Pancreas (tissue), 10 donors: ENCODE results near the gene FN1. TPM values are rescaled to one million over a fixed set of nuclear protein-coding genes. Genes with fewer than 3 reads are reported as not detected.

ENCODE experiments used
- ATAC-seq, 4 donors: fragments of 200-7000 bp; cut with Tn5 transposase; one replicate each; pipeline versions ENCODE4 v1.8.0 to v1.9.1; 2020; ENCODE audit warnings: mild to moderate bottlenecking in 4 of 4, moderate library complexity in 4 of 4
- DNase-seq, 6 donors: peaks; one replicate each; pipeline ENCODE4 v3.0.0-alpha.2; 2020
- FAIRE-seq: peaks from 2 replicates; lab custom pipeline; 2012; peaks lifted over from hg19 to GRCh38; lab: Jason Lieb, UNC
- H3K27ac ChIP-seq, 4 donors: fragments of 200-600 bp; sonication (generic); 1 replicate in 3 of 4; 2 replicates in 1 of 4; pipeline versions ENCODE4 v1.5.0 to v1.8.0; 2020
- H3K27me3 ChIP-seq, 4 donors: fragments of 200-600 bp; one replicate each; pipeline ENCODE4 v1.8.0; 2021
- H3K36me3 ChIP-seq, 3 donors: fragments of 200-600 bp; sonication (generic) in 1 of 3; one replicate each; pipeline versions ENCODE4 v1.5.0 to v1.8.0; 2020 to 2021
- H3K4me1 ChIP-seq, 3 donors: fragments of 200-600 bp; one replicate each; pipeline ENCODE4 v1.8.0; 2021
- H3K4me3 ChIP-seq, 4 donors: fragments of 200-600 bp; sonication (generic) in 2 of 4; one replicate each; pipeline versions ENCODE4 v1.5.0 to v1.8.0; 2020 to 2021
- H3K9me3 ChIP-seq, 4 donors: fragments of 200-600 bp; one replicate each; pipeline ENCODE4 v1.8.0; 2021
- WGBS, 2 donors: extraction: QIAGEN DNeasy Blood & Tissue Kit; methylation state at CpG; one replicate each; pipeline ENCODE4 v1.1.7; 2013; 5-methylcytosine and 5-hydroxymethylcytosine counted together
- intact Hi-C, 3 donors: fragments of 100-400 bp; cut with DNase I; formaldehyde crosslinking; loops; one replicate each; pipeline versions ENCODE4 v1.11.1 to v1.14.2; 2022
- polyA plus RNA-seq, 2 donors: library from polyadenylated mRNA; stranded (reverse); fragments of 200-250 nt; gene quantifications; one replicate each; pipeline ENCODE4 v1.2.3, GENCODE V29; 2013
- total RNA-seq, 6 donors: library from RNA; stranded (reverse); fragmentation: NEBNext Ultra II Directional in 4 of 6; extraction: Animal tissue kit (Norgen Biotek cat#: 25700) in 4 of 6; gene quantifications; one replicate each; pipeline versions ENCODE4 v1.2.1 to v1.2.4, GENCODE V29; 2021 to 2023
- TF ChIP-seq, protein P1 (sequence below), 4 donors: fragments of 200-600 bp; sonication (generic) in 3 of 4; IDR thresholded peaks; one replicate each; pipeline versions ENCODE4 v1.5.0 to v1.8.0; 2021; ENCODE audit warnings: antibody characterized with exemption in 4 of 4
- donor health status: healthy with polysubstance abuse.
- donor health status: DM: no; HTN: no; CAD: no; lungs with moderate emphysema.
- donor health status: DM: no; HTN: no; CAD: no.
- donor health status: control.
- donor health status: control.
- donor health status: Bipolar disorder and iron deficiency.
- donor health status: DM: yes; HTN: yes; CAD: no.
- donor health status: DM: no; HTN: no; CAD: no.
- donor health status: DM: no; HTN: no; CAD: no.
- donor health status: DM: yes; HTN: yes; CAD: no.

Gene FN1
- total and polyA plus RNA-seq, 8 donors = 8.9 to 432 (median 18.6) TPM

DNA sequence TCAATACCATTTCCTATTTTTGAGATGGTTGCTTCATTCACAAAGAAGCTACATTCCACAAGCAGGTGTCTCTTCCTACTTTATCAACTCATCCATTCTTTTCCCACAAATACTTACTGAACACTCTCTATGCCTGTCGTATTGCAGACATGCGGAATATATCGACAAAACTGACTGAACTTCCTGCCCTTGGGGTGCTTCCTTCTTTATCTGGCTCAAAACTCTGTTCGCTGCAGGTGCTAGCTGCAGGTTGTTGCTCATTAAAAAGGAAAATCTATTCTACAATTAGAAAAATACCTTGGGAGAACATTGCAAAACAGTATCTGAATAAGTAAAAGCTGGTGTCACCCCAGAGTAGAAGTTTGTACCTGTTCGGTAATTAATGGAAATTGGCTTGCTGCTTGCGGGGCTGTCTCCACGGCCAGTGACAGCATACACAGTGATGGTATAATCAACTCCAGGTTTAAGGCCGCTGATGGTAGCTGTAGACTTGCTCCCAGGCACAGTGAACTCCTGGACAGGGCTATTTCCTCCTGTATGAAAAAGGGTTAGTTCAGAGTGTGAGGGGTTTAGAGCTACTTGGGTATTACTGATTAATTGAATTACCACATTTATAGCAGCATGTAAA lies 52.1 kb downstream of the FN1 start:
- TF ChIP-seq, protein P1, sequence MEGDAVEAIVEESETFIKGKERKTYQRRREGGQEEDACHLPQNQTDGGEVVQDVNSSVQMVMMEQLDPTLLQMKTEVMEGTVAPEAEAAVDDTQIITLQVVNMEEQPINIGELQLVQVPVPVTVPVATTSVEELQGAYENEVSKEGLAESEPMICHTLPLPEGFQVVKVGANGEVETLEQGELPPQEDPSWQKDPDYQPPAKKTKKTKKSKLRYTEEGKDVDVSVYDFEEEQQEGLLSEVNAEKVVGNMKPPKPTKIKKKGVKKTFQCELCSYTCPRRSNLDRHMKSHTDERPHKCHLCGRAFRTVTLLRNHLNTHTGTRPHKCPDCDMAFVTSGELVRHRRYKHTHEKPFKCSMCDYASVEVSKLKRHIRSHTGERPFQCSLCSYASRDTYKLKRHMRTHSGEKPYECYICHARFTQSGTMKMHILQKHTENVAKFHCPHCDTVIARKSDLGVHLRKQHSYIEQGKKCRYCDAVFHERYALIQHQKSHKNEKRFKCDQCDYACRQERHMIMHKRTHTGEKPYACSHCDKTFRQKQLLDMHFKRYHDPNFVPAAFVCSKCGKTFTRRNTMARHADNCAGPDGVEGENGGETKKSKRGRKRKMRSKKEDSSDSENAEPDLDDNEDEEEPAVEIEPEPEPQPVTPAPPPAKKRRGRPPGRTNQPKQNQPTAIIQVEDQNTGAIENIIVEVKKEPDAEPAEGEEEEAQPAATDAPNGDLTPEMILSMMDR (IDR thresholded peaks at IDR 0.05) = no peak
- Histone ChIP-seq H3K9me3 (no peaks in the 10 kb centered on the region), H3K27me3 (no peaks in the 10 kb centered on the region), H3K36me3 (no peaks in the 10 kb centered on the region), H3K4me3 (no peak overlapping the region), H3K27ac (no peak overlapping the region), H3K4me1 (no peaks in the 10 kb centered on the region)
- intact Hi-C loops = no loop called here
- ATAC-seq = no peak
- DNase-seq = no peak
- 92% methylated on average over 8 of the region's 8 CpGs for WGBS, 2 donors
- no peak for FAIRE-seq

DNA sequence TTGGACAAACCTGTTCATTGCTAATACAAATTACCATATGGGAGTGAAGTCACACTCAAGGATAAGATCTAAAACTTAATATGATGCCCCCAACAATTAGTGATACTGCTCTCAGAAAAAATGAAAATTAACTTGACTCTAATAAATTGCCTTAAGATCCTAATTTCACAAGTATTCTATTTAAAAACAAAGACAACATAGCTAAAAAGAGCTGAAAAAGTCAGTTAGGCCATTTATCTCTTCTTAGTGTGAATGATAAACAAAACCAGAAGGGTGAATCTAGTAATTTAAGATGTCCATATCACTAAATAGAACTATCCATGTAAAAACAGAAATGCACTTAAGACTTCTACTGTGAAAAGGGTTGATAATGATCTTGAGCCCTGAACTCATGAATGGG lies 53.4 kb downstream of the FN1 start:
- intact Hi-C loops = no loop called here
- ATAC-seq (no peak), DNase-seq (no peak), FAIRE-seq (no peak)
- Histone ChIP-seq H3K4me1 (no peaks in the 10 kb centered on the region), H3K9me3 (no peaks in the 10 kb centered on the region), H3K27me3 (no peaks in the 10 kb centered on the region), H3K27ac (no peak overlapping the region), H3K4me3 (no peak overlapping the region), H3K36me3 (no peaks in the 10 kb centered on the region)
- TF ChIP-seq, protein P1 (IDR thresholded peaks at IDR 0.05) = no peak

DNA sequence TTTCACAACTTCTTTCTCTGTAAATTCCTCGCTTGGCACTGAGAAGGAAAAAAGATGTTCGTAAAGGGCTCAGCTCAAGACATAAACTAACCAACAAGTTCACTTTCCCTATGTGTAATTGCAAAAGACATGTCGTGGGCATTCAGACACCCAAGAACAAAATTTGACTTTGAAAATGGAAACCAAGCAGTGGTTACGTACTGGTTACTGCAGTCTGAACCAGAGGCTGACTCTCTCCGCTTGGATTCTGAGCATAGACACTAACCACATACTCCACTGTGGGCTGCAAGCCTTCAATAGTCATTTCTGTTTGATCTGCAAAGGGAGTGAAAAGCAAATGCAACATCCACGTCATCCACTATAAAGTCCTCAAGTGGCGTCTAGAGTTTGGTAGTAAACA lies 53.9 kb downstream of the FN1 start:
- Histone ChIP-seq H3K27ac (no peak overlapping the region), H3K27me3 (no peaks in the 10 kb centered on the region), H3K4me1 (no peaks in the 10 kb centered on the region), H3K36me3 (no peaks in the 10 kb centered on the region), H3K4me3 (no peak overlapping the region), H3K9me3 (no peaks in the 10 kb centered on the region)
- intact Hi-C loops = no loop called here
- TF ChIP-seq, protein P1 (IDR thresholded peaks at IDR 0.05) = no peak
- DNase-seq (no peak), FAIRE-seq (no peak), ATAC-seq (no peak)
- 90 to 97% methylated on average over 7 of the region's 7 CpGs for WGBS, 2 donors

DNA sequence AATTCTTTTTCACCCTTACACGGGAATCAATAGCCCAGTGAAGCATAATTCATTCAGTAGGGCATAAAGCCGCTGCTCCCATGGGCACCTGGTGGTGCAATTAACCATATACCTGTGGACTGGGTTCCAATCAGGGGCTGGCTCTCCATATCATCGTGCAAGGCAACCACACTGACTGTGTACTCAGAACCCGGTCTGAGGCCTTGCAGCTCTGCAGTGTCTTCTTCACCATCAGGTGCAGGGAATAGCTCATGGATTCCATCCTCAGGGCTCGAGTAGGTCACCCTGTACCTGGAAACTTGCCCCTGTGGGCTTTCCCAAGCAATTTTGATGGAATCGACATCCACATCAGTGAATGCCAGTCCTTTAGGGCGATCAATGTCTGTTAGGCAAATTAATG lies 55.2 kb downstream of the FN1 start:
- H3K9me3 ChIP-seq = no peaks in the 10 kb centered on the region
- DNase-seq (no peak), FAIRE-seq (no peak), ATAC-seq (no peak)
- no peak overlapping the region for H3K27ac ChIP-seq
- H3K27me3 ChIP-seq = no peaks in the 10 kb centered on the region
- WGBS, 2 donors = 87 to 90% methylated on average over 7 of the region's 7 CpGs
- no peaks in the 10 kb centered on the region for H3K36me3 ChIP-seq
- H3K4me1 ChIP-seq = no peaks in the 10 kb centered on the region
- no peak overlapping the region for H3K4me3 ChIP-seq
- intact Hi-C loops = no loop called here
- TF ChIP-seq, protein P1 (IDR thresholded peaks at IDR 0.05) = no peak

DNA sequence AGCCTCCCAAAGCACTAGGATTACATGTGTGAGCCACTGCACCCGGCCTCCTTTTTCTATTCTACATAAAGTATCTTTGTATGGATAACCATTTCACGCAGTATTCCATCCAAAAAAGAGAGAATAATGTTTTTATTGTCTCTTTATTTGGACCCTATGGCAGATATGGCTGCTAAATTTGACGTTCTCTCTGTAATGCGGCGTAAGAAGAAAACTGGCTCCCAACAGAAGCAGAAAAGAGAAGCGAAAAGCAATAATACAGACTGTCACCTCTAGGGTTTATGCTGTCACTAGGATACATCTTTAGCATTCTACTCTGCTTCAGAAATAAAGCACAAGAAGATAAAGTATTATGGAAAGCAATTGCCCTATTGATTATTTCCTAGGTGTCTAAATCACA lies 55.9 kb downstream of the FN1 start:
- TF ChIP-seq, protein P1 (IDR thresholded peaks at IDR 0.05) = no peak
- Histone ChIP-seq H3K36me3 (no peaks in the 10 kb centered on the region), H3K9me3 (no peaks in the 10 kb centered on the region), H3K4me1 (no peaks in the 10 kb centered on the region), H3K4me3 (no peak overlapping the region), H3K27ac (no peak overlapping the region), H3K27me3 (no peaks in the 10 kb centered on the region)
- 89 to 94% methylated on average over 6 of the region's 6 CpGs for WGBS, 2 donors
- DNase-seq = no peak
- no peak for FAIRE-seq
- intact Hi-C loops = no loop called here
- no peak for ATAC-seq
